GF-D8 (cell line): ENCODE measurements around the gene ARHGAP22.

Experiments
- DNase-seq: peaks from one replicate; lab custom pipeline; 2025; lab: John Stamatoyannopoulos, UW

ARHGAP22 gene

DNA sequence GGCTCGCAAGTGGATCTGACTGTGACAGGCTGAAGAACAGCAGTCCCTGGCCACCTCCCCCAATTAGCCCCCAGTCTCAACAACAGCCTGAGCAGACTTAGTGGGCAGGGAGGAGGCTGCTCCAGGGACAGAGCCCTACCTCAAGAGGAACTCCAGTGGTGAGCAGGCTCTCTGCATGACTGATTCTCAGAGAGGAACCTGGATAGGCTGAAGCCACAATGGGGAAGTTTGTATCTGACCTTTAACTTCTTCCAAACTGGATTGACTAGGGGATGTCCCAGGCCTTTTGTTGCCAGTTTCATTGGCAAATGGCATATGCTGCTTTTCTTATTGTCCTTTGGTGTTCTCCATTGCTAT, 93.0 kb downstream of the ARHGAP22 start:
- DNase-seq = peak; percentile 73

DNA sequence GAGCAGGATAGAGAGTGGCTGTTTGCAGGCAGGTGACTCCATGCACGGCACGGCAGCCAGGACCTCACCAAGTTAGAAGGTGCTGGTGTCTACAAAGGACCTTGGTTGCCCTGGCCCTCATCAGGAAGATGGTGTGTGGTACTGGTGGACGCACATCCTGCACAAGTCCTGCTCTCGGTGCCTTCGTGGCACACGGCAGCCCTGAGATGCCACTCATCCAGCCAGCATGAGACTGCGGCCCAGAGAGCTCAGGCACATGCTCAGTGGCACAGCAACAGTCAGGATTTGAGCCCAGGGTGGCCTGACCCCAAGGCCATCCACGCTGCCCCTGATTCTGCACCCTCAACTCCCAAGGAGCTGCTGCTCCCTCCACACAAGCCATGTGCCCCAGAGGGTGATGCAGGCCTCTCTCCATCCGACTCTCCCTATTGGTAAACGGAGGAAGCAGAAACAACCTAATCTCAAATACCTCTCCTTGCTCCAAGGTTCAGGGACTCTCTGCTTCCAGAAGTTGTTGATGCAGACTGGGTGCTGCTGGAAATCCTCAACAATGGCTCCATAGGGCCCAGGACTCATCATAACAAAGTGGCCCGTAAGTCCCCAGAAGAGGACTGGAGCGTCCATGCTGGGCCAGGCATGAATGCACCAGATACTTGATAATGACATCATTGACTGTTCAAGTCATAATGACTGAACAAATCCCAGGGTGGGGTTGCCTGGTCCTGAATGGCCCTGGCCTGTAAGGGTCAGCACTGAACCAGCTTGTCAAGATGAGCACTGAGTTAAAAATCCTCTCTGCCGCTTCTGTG, 93.6 kb downstream of the ARHGAP22 start:
- DNase-seq = no peak

DNA sequence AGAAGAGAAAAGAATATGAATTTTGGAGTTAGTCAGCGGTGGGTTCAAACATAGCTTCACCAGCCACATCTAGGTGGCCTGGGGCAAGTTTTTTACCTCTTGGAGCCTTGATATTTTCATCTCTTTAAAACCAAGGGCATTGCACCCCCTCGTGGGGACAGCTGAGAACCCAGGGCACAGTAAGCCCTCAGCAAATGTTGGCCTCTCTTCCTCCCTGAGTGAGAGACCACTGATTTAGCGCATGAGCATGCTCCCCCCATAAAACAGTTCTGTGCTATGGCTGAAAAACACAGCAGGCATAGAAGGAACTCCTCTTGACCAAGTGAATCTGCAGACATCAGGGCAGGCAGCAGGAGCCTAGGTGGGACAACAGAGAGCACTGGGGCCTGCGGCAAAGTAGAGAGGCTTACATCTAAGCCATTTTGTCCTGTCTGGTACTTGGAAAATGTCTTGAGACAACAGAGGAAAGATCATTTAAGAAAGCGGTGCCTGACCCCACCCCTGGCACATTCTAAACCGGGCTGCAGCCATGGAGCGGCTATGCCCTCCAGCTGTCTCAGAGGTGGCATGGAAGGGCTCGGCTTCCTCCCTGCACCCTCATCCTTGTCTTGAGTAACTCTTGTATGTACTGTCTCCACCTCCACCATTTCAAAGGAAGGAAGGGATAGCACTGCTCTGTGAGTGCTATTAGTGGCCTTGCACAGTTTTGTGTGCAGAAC, 94.7 kb downstream of the ARHGAP22 start:
- no peak for DNase-seq

DNA sequence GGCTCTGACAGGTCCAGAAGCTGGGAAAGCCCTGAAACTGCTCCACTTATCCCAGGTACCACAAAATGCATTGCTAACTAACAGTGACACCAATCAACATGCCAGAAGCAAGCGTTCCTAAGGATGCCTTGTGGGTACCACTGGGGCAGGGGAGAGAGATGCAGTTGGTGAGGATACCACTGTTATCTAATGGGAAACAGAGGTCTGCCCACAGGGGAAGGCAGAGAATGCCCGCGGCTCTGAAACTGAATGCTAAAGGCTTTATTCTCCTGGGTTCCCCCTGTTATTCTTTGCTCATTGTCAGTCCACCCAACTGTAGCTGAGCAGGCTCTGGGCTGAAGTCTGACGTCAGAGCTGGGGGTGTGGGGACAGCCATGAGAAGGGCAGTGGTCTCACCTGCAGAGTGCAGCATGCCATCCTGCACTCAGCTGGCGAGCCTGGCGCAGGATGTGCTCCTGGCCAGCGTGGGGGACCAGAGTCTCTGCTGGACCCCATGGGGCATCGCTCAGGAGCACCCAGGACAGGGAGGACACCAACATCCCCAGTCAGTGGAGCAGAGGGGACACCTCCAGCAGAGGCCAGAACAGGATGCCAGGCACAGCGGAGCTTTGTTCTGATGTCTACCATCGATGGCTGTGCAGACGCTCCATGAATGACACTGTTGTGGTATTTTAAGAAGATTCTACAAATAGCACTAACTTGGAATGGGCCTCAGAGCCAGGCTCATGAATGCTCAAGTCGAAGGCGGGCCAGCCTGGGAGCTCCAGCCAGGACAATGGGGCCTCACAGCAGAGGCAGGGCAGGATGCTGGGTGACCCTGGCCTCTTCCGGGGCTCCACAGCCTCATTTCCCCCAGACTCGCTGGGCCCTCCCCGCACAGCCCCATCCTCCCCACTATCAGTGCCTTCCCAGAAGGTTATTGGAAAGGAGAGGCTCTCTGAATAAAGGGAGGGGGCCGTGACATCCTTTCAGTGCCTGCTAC, 95.8 kb downstream of the ARHGAP22 start:
- DNase-seq = no peak

DNA sequence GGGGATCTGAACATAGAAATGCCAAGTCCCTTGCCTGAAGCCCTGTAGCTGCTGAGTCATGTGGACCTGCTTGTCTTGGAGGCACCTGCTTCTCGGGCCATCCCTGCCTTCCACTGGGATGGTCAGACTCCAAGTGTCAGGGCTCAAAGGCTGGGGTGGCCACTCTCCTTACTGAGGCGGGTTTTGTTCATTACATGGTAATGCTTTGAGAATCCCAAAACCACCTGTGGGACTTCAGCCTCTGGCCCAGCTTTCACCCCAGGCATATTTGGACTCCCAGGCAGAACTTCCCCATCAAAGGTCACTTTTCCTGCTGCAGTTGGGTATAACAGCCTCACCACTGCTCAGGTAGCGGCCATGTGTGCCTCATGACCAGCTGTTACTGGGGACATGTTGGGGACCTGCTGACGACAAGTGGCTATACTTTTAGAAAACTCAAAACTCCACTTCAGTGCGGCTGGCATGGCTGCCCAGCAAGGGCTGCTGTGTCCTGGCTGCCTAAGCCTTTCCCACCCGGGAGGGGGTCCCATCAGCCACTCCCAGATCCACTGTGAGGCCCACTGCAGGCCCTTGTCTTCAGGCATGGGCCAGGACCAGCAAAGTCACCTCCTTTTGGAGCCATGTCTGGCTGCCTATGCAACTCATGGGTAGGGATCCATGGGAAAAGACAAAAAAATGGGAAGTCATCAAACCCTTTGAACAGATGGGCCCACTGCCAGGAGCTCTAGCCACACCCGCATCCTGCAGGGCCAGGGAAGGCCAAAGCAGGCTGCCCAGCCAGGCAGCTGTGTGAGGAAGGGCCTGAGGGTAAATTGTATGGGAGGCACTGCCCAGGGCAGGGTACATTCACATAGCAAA, 96.7 kb downstream of the ARHGAP22 start:
- no peak for DNase-seq

DNA sequence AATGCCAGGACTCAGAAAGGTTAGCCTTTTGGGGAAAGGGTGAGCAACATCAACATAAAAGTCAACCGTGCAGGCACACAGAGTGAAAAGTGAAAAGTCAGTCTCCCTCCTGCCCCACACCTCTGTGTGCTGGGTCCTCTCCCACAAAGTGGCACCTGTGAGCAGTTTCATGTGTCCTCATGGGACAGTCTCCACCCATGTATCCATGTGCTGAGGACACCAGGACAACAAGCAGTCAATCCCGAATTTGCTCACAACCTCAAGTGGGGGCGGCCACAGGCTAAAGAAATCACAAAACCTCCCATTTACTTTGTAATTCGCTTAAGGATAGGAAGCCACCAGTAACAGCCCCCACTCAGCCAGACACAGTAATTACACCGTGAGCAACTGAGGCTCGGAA, 97.4 kb downstream of the ARHGAP22 start:
- no peak for DNase-seq

DNA sequence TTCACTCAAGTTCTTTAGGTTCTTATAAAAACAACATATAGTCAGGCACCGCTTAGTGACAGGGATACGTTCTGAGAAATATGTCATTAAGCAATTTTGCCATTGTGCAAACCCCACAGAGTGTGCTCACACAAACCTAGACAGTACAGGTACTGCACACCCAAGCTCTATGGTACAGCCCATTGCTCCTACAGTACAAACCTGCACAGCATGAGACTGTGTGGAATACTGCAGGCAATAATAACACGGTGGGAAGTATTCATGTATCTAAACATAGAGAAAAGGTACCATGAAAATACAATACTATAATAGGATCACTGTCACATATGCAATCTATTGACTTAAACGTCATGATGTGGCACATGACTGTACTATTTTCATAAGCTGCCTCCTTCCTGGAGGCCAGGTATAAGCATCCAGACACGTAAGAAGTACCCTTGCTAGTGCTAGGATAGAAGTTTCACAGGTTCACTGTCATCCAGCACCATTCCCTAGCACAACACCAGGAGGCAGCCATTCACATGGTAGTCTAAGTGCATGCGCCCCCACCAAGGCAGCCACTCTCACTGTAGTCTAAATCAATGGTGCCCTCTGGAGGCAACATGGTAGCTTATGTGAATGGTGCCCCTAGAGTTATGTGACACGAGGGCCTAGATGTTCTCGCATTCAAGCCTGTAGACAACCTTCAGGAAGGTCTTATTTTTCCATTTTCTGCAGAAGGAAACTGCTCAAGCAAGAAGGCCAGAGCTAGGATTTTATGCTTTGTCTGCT, 98.5 kb downstream of the ARHGAP22 start:
- DNase-seq = peak; percentile 20

DNA sequence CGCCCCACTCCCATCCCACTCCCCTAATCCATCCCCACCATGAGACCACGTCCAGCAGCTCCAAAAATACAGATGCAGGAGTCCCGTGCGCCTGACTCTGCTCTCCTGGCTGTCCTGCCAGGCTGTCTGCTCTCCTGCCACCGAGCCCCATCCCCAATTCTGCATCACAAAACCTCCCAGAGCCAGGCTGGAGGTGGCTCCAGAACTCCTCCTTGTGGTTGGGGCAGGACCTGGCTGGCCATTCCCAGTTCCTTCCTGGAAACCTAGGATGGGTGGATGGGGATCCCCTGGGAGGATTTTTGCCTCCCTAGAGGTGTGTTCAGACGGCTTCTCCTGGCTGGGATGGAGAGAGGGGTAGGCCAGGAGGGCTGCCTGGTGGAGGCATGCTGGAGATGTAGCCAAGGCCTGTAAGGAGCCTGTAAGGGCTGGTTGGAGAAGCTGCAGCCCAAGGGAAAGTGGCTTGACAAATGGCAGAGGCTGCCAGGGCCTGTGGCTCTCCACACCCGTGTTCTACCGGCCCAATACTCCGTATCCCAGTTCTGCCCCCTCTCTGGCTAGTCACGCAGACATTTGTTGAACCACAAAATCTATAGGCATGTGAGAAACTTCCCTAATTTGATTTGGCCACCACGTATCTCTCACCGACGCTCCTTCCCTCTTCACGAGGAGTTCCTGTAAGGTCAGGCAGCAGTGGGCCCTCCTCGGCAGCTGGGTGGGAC, 99.3 kb downstream of the ARHGAP22 start:
- peak; percentile 61 for DNase-seq

DNA sequence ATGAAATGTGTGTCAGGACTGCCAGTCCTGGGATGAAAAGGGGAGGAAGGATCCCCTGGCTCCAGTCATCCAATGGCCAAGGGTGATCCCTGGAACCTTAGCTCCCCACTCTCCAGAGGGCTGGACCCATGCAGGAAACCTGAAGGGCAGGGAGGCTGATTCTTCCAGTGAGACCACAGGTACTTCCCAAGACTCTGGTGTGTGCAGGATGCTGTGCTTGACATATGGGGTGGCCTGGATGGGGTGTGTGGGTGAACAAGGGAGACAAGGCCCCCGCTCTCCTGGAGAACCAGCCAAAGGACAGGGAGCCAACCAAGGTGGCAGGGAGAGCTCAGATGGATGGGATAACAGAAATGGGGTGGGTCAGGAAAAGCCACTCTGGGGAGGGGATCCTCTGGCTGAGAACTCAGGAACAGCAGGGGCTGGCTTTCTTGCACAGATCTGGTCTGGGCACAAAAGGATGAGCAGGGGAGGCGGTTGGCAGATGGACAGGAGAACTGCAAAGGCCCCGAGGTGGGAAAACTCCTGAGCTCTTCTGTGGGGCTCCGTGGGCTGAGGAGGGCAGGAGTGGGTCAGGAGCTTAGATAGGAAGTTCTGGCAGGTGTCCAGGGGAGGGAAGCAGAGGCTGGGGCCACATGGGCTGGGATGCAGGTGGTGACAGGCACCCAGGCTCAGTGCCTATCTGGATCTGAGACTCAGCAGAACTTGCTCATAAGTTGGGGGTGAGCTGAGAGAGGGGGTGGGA, 100.6 kb downstream of the ARHGAP22 start:
- no peak for DNase-seq

DNA sequence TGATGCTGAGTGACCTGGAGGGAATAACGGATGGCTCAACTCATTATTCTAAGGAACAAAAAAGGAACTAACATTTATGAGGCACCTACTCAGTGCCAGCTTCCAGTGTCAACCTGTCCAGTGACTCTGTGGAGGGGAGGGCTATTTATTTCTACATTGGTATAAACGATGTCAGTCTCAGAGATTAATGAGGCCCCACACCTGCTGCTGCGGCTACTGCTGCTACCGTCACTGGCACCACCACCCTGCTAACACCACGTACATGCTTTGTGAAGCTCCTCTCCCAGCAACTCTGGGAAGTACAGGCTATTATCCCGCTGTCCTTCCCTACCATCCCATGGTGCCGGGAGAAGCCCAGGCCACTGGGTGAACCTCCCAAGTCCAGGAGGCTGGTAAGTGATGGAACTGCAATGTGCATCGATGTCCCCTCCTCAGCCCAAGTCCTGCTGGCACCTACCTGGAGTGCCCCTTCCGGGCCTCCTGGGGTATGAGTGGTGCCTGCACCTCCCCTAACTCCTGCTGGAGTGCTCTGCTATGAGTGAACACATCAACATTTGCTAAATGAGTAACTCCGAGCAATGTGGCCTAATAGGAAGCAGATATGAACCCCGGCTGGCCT, 101.5 kb downstream of the ARHGAP22 start:
- DNase-seq = no peak

DNA sequence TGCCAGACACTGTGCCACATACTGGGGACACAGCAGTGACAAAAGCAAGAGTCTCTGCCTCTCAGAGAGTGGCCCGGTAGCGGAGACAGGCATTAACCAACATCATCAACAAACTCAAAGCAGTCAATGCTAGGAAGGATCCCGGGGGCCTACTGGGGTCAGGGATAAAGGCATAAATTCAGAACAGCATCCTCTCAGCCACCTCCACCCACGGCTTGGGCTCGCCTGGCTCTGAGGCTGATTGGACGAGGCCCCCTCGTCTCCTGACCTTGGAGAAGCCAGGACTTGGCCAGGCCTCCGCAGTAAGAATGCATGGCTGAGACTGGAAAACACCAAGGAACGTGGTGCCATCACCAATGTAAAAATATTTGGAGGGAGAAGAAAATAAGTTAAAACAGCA, 102.1 kb downstream of the ARHGAP22 start:
- no peak for DNase-seq

DNA sequence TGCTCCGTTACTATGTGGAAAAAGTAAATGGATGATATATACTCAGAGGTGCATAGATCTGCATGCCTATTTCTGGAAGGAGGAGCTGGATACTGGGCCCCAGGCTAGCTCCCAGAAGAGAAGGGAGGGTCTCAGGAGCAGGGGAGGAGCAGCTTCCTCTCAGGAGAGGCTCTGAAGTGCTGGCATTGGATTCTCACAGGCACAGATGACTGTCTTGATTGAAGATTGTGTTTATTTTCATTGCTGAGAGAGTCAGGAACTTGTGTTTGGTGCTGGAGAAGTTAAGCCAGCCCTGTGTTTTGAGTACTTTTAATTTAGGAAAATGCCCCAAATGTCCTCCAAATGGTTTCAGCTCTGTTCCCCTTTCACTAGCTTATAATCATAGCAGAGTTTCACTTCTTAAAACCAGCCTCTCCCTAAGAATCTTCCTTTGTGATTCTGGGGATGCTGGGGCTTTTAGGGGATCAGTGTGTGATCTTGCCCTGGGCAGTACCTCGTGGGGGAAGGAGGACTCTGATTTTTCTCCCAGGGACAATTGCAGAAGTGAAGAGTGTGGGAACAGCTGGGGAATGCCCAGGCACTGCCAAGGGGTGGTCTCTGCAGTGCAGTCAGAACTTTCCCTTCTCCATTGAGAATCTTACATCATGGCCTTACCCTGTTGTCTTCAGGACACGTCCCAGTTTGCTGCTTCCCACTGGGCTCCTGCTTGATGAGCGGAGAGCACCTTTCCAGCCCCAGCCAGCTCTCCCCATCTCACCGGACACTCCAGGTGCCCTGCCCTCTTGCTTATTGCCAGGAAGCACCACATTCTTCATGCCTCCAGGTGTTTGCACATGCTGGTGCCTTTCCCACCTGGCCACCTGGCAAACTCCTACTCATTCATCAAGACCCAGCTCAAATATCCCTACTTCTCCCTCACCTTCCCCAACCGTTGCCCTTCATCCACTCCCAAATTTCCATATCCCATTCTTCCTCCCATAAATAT, 102.8 kb downstream of the ARHGAP22 start:
- no peak for DNase-seq

DNA sequence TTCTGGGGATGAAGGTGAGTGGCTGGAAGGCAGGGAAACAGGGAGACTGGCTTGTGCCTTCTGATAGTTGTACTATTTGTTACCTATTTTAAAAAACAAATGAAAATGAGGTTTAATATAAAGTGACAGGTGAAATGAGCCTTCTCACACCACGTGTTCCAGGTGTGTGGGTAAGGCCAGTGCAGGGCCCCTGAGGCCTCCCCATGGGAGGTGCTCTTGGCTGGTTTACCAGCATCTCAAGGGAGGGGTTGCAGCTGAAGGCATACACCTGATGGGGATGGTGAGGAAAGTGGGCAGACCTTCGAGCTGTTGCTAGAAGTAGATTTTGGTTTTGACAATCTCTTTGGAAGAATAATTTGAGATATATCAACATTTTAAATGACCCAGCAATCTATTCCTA, 103.6 kb downstream of the ARHGAP22 start:
- no peak for DNase-seq

DNA sequence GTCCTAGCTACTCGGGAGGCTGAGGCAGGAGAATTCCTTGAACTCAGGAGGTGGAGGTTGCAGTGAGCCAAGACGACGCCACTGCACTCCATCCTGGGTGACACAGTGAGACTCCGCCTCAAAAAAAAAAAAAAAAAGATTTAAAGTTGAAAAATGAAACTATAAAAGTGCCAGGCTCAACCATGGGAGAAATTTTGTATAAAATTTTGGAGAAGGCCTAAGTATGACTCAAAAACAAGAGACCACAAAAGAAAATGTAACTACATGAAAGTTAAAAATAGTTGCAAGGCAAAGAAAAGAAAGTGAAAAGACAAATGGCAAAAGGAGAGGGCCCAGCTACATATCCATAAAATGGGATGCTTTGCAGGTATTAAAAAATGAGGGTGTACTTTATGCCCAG, 104.1 kb downstream of the ARHGAP22 start:
- no peak for DNase-seq

DNA sequence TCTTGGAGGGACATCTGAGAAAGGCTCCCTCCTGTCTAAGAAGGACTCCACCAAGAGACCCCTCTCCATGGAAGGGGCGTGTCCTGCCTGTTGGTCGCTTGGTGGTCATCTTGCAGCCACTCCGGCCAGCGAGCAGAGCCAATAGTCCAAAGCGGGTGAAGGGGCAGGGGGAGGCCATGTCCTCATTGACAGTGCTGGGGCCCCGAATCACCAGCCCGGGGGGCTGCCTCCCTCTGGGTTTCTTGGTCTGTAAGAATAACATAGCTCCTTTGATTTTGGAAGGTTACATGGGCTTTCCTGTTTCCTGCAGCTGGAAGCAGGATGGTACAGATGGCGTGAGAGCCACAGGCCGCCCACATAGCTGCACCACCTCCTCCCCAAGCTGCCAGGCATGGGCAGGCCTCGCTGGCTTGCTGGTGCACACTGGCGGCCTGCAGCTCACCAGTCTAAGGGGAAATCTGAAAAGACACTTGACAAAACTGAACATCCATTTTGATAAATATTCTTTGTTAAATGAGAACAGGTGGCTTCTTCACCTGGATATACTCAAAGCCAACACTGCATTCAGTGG, 105.8 kb downstream of the ARHGAP22 start:
- DNase-seq = no peak

DNA sequence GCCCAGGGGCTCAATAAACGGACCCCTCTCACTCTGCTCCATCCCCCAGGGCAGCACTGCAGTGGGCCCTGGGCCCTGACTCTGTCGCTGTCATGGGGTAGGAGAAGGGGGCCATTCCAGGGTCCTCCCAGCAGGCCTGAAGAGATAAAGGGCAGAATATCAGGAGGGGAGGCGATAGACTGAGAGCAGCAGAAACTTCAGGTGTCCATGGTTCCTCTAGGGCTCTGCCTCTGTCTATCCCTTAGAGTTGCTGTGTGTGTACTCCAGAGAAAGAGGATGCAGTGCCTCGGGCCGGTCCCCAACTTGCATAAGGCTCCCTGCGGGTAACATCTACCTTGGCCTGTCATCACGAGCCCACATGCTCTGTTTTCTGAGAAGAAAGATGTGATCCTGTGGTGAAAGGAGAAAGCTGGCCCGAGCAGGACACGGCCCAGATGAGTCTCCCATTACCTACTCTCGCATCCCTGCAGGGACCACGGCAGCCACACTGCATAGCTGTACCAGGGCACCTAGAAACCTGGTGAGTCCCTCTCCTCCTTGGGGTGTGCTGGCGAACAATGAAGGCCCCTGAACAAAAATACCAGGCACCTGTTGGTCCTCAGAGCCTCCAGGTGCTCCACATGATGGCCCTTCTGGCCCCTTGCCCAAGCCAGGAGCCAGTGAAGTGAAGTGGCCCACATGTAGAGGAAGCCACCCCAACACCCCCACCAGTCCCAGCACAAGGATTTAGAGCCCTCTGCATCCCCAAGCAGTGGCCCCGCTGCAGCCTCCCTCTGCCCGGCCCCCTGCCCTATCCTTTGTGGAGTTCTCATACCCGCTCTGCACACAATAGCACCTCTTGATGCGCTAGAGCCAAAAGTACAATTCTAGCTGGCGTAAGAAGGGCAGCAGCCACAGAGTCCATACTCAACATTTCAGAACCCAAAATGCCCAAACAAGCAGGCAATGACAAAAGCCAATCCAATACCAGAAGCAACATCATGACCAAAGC, 106.8 kb downstream of the ARHGAP22 start:
- no peak for DNase-seq
